Measurements from ENCODE around the gene INTS2.

DNA sequence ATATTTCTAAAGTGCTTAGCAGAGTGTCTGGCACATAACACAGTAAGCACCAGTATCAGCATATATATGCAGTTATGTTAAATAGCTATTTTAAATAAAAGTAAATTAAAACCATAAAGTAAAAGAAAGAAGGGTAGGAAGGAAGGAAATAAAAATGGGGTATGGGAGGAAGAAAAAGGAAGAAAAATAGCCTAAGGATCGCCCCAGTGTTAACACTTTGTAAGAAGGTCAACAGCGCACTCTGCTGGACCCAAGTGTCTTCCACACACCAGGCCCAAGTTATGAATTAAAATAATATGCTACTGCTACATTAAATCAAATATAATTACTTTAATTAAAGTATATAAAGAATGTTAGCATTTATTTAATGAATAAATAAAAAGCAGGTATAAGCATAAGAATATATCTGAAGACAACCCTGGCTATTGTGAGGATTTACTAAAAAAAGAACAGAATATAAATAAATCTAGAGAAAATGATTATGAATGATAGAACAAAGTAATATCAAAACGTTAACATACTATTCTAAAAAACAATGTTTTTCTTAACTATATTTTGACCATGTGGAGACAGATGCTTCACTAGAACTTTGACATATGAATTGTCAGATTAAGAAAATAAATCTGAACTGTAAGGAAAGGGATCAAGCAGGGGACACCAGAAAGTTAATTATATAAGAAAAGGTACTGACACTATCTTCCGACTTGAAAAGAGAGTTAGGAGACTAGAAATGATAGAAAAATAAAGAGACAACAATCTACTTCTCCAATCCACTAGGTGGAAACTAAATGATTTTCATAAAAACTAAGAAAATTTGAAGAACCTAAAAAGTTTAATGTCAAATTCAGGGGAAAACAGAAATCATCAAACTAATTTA is 90.4 kb downstream of the INTS2 start:
- TF ChIP-seq POLR2AphosphoS5 (IDR thresholded peaks at IDR 0.05): no peak
- TF ChIP-seq, protein P1, sequence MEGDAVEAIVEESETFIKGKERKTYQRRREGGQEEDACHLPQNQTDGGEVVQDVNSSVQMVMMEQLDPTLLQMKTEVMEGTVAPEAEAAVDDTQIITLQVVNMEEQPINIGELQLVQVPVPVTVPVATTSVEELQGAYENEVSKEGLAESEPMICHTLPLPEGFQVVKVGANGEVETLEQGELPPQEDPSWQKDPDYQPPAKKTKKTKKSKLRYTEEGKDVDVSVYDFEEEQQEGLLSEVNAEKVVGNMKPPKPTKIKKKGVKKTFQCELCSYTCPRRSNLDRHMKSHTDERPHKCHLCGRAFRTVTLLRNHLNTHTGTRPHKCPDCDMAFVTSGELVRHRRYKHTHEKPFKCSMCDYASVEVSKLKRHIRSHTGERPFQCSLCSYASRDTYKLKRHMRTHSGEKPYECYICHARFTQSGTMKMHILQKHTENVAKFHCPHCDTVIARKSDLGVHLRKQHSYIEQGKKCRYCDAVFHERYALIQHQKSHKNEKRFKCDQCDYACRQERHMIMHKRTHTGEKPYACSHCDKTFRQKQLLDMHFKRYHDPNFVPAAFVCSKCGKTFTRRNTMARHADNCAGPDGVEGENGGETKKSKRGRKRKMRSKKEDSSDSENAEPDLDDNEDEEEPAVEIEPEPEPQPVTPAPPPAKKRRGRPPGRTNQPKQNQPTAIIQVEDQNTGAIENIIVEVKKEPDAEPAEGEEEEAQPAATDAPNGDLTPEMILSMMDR (IDR thresholded peaks at IDR 0.05): peak; percentile 42 to 80 (median 64)

All from breast epithelium (tissue), 3 donors.